HEK293T (cell line): Measurements from ENCODE around the gene POFUT2.

Experiments
- CTCF ChIA-PET: fragments of 350-600 bp; formaldehyde crosslinking; extraction: SDS; loops from one replicate; lab custom pipeline; 2021; ENCODE audit warnings: antibody characterized with exemption, inconsistent platforms; lab: Yijun Ruan, JAX
- POLR2A ChIA-PET: fragments of 350-600 bp; formaldehyde crosslinking; extraction: SDS; loops from one replicate; lab custom pipeline; 2020; ENCODE audit warnings: antibody characterized with exemption, inconsistent platforms; lab: Yijun Ruan, JAX
- DNase-seq: peaks from one replicate; pipeline ENCODE4 v3.0.0; 2012; ENCODE audit warnings: mixed read lengths; ENCODE audit errors: extremely low spot score
- ARNT ChIP-seq: fragments of 450-650 bp; IDR thresholded peaks from 2 replicates; pipeline ENCODE4 v1.6.1; 2017; ENCODE audit warnings: mild to moderate bottlenecking
- BHLHE40 ChIP-seq: fragments of 450-650 bp; IDR thresholded peaks from 2 replicates; pipeline ENCODE4 v1.6.1; 2016; ENCODE audit warnings: mild to moderate bottlenecking, moderate library complexity, borderline replicate concordance
- CTBP1 ChIP-seq: fragments of 450-650 bp; IDR thresholded peaks from 2 replicates; pipeline ENCODE4 v1.6.1; 2016; ENCODE audit warnings: borderline replicate concordance
- ELF4 ChIP-seq: fragments of 450-650 bp; IDR thresholded peaks from 2 replicates; pipeline ENCODE4 v1.6.1; 2017; ENCODE audit warnings: antibody characterized with exemption
- FOXA1 ChIP-seq: fragments of 450-650 bp; IDR thresholded peaks from 2 replicates; pipeline ENCODE4 v1.6.1; 2016; ENCODE audit warnings: mild to moderate bottlenecking
- FOXK2 ChIP-seq: fragments of 450-650 bp; IDR thresholded peaks from 2 replicates; pipeline ENCODE4 v1.6.1; 2016; ENCODE audit warnings: mild to moderate bottlenecking
- FOXM1 ChIP-seq: fragments of 450-650 bp; IDR thresholded peaks from 2 replicates; pipeline ENCODE4 v1.6.1; 2017; ENCODE audit warnings: mild to moderate bottlenecking, borderline replicate concordance
- HDGF ChIP-seq: fragments of 450-650 bp; IDR thresholded peaks from 2 replicates; pipeline ENCODE4 v1.6.1; 2017; ENCODE audit warnings: antibody characterized with exemption, borderline replicate concordance
- L3MBTL2 ChIP-seq: fragments of 450-650 bp; conservative IDR thresholded peaks from 2 replicates; pipeline ENCODE4 v1.6.1; 2016; ENCODE audit warnings: mild to moderate bottlenecking
- LEF1 ChIP-seq: fragments of 450-650 bp; IDR thresholded peaks from 2 replicates; pipeline ENCODE4 v1.6.1; 2017; ENCODE audit warnings: mild to moderate bottlenecking, borderline replicate concordance
- NFRKB ChIP-seq: fragments of 450-650 bp; IDR thresholded peaks from 2 replicates; pipeline ENCODE4 v1.6.1; 2016; ENCODE audit warnings: mild to moderate bottlenecking, moderate library complexity
- PKNOX1 ChIP-seq: fragments of 450-650 bp; IDR thresholded peaks from 2 replicates; pipeline ENCODE4 v1.6.1; 2016
- SP1 ChIP-seq: fragments of 450-650 bp; IDR thresholded peaks from 2 replicates; pipeline ENCODE4 v1.6.1; 2017
- SUZ12 ChIP-seq: fragments of 450-650 bp; IDR thresholded peaks from 2 replicates; pipeline ENCODE4 v1.6.1; 2016; ENCODE audit warnings: mild to moderate bottlenecking
- TARDBP ChIP-seq: fragments of 450-650 bp; IDR thresholded peaks from 2 replicates; pipeline ENCODE4 v1.6.1; 2016
- ZNF384 ChIP-seq: fragments of 450-650 bp; IDR thresholded peaks from 2 replicates; pipeline ENCODE4 v1.6.1; 2016

The POFUT2 gene

GRCh38 chr21:45224189-45224938 is 63.3 kb downstream of the POFUT2 start:
- ChIA-PET CTCF (no interaction called here), POLR2A (no interaction called here)
- no peak for DNase-seq
- TF ChIP-seq FOXA1 (no peak), SUZ12 (no peak), SP1 (no peak), PKNOX1 (no peak), ELF4 (no peak), ARNT (no peak), TARDBP (no peak), LEF1 (no peak), CTBP1 (no peak), FOXK2 (no peak), BHLHE40 (no peak), HDGF (no peak), L3MBTL2 (no peak), NFRKB (no peak), ZNF384 (no peak), FOXM1 (no peak)

- DNase-seq = no peak
- CTCF ChIA-PET = no interaction called here
- TF ChIP-seq SP1 (no peak), SUZ12 (no peak), NFRKB (no peak)
- POLR2A ChIA-PET = no interaction called here
These were observed 64.2 kb downstream of the POFUT2 start for GRCh38 chr21:45223236-45224185.

GRCh38 chr21:45222001-45222400 is 65.7 kb downstream of the POFUT2 start:
- ChIA-PET POLR2A (interaction anchor here (1.4 kb wide), 1 partner anchor 11 kb away, joined by 4 read pairs; no protein-coding TSS in a partner anchor), CTCF (no interaction called here)
- no peak for DNase-seq
- no peak for TF ChIP-seq FOXK2
- no peak for TF ChIP-seq FOXM1
- no peak for TF ChIP-seq ELF4
- TF ChIP-seq CTBP1 = no peak
- no peak for TF ChIP-seq PKNOX1
- TF ChIP-seq TARDBP = no peak
- TF ChIP-seq LEF1 = no peak
- TF ChIP-seq NFRKB = no peak
- no peak for TF ChIP-seq L3MBTL2
- no peak for TF ChIP-seq SUZ12
- no peak for TF ChIP-seq HDGF
- no peak for TF ChIP-seq BHLHE40
- no peak for TF ChIP-seq ZNF384
- TF ChIP-seq FOXA1 = no peak
- no peak for TF ChIP-seq ARNT
- TF ChIP-seq SP1 = no peak

- POLR2A ChIA-PET = interaction anchor here (1.4 kb wide), 1 partner anchor 10 kb away, joined by 4 read pairs; no protein-coding TSS in a partner anchor
These were observed 66.8 kb downstream of the POFUT2 start for GRCh38 chr21:45220714-45221490.

More at GRCh38 chr21:45220714-45221490, 66.8 kb downstream of the POFUT2 start:
- no peak for DNase-seq
- CTCF ChIA-PET = no interaction called here
- TF ChIP-seq NFRKB (no peak), ZNF384 (no peak), L3MBTL2 (no peak), TARDBP (no peak), PKNOX1 (no peak), SUZ12 (no peak), ELF4 (no peak), HDGF (no peak), BHLHE40 (no peak), FOXA1 (no peak), LEF1 (no peak), SP1 (no peak), FOXM1 (no peak), FOXK2 (no peak), CTBP1 (no peak), ARNT (no peak)
